CD4-positive, alpha-beta T cell treated with Interleukin-6 for 4 hours (primary cell): Measurements from ENCODE around the gene MBOAT7.
A peak's percentile ranks its signal among the peaks of the same experiment; 100 is the strongest.

ENCODE experiments used
- DNase-seq: peaks from one replicate; pipeline ENCODE4 v3.0.0-alpha.2; 2020; ENCODE audit warnings: mixed read lengths

Gene MBOAT7

GRCh38 chr19:54137699-54138488 lies 51.5 kb downstream of the MBOAT7 start, which contains the start of gene CNOT3:
Gene CNOT3 (plus strand): TSS chr19:54137762. CDS start chr19:54142979, 5,217 bp downstream.
- peak; percentile 38 for DNase-seq

- peak; percentile 99 for DNase-seq
These were observed 52.3 kb downstream of the MBOAT7 start for GRCh38 chr19:54136864-54137698.

GRCh38 chr19:54136086-54136863 lies 53.1 kb downstream of the MBOAT7 start:
- DNase-seq, result no peak

GRCh38 chr19:54133957-54134590 lies 55.3 kb downstream of the MBOAT7 start:
- no peak for DNase-seq

GRCh38 chr19:54133312-54133956 lies 55.9 kb downstream of the MBOAT7 start:
- DNase-seq, result peak; percentile 22

- DNase-seq, result no peak
These were observed 59.8 kb downstream of the MBOAT7 start for GRCh38 chr19:54129617-54129996.

GRCh38 chr19:54128796-54129616 lies 60.4 kb downstream of the MBOAT7 start:
- DNase-seq, result no peak

GRCh38 chr19:54128441-54128725 lies 61.0 kb downstream of the MBOAT7 start:
- DNase-seq, result no peak

GRCh38 chr19:54127688-54128440 lies 61.5 kb downstream of the MBOAT7 start:
- DNase-seq, result no peak

GRCh38 chr19:54125713-54126112 lies 63.7 kb downstream of the MBOAT7 start:
- no peak for DNase-seq

GRCh38 chr19:54124393-54124792 lies 65.0 kb downstream of the MBOAT7 start:
- DNase-seq, result no peak

GRCh38 chr19:54123682-54124081 lies 65.7 kb downstream of the MBOAT7 start:
- DNase-seq, result no peak
